Thymus (tissue), 11 donors: ENCODE results near the gene SIVA1. TPM values are rescaled to one million over a fixed set of nuclear protein-coding genes. Genes with fewer than 3 reads are reported as not detected.

Experiments
- DNase-seq, 9 donors: peaks; one replicate each; pipeline ENCODE4 v3.0.0-alpha.2; 2013; ENCODE audit warnings: low spot score in 9 of 9, low read depth in 6 of 9, missing footprints in 1 of 9
- H3K27ac ChIP-seq, 2 donors: one replicate each; pipeline ENCODE4 v1.5.1; 2013; ENCODE audit warnings: control low read depth in 1 of 2, low read depth in 1 of 2, low read length in 1 of 2, mild to moderate bottlenecking in 1 of 2, moderate library complexity in 1 of 2
- H3K27me3 ChIP-seq, 2 donors: one replicate each; pipeline ENCODE4 v1.5.1; 2013; ENCODE audit warnings: low read length in 1 of 2; ENCODE audit not compliant: control insufficient read depth in 2 of 2, insufficient read depth in 1 of 2
- H3K36me3 ChIP-seq, 2 donors: one replicate each; pipeline ENCODE4 v1.5.1; 2013; ENCODE audit warnings: low read length in 1 of 2, mild to moderate bottlenecking in 1 of 2, moderate library complexity in 1 of 2; ENCODE audit not compliant: control insufficient read depth in 2 of 2, insufficient read depth in 2 of 2
- H3K4me1 ChIP-seq, 2 donors: one replicate each; pipeline ENCODE4 v1.5.1; 2013; ENCODE audit warnings: low read length in 2 of 2; ENCODE audit not compliant: control insufficient read depth in 2 of 2, insufficient read depth in 2 of 2
- H3K4me3 ChIP-seq, 2 donors: one replicate each; pipeline ENCODE4 v1.5.1; 2013; ENCODE audit warnings: low read length in 2 of 2, control low read depth in 1 of 2, mild to moderate bottlenecking in 1 of 2
- H3K9me3 ChIP-seq, 2 donors: one replicate each; pipeline ENCODE4 v1.5.1; 2013; ENCODE audit warnings: low read length in 1 of 2, mild to moderate bottlenecking in 1 of 2; ENCODE audit not compliant: control insufficient read depth in 2 of 2, insufficient read depth in 1 of 2
- WGBS: extraction: QIAGEN DNeasy Blood & Tissue Kit; methylation state at CpG from one replicate; pipeline ENCODE4 v1.1.7; 2013; 5-methylcytosine and 5-hydroxymethylcytosine counted together
- polyA plus RNA-seq: library from polyadenylated mRNA; stranded (reverse); fragments of 200-250 nt; gene quantifications from one replicate; pipeline ENCODE4 v1.2.3, GENCODE V29; 2013
- total RNA-seq: library from RNA; stranded (reverse); fragments of 120-200 nt; gene quantifications from one replicate; pipeline ENCODE4 v1.2.4, GENCODE V29; 2013
- donor health status: healthy.

Gene SIVA1
- total and polyA plus RNA-seq, 2 donors: 143 to 308 TPM

DNA sequence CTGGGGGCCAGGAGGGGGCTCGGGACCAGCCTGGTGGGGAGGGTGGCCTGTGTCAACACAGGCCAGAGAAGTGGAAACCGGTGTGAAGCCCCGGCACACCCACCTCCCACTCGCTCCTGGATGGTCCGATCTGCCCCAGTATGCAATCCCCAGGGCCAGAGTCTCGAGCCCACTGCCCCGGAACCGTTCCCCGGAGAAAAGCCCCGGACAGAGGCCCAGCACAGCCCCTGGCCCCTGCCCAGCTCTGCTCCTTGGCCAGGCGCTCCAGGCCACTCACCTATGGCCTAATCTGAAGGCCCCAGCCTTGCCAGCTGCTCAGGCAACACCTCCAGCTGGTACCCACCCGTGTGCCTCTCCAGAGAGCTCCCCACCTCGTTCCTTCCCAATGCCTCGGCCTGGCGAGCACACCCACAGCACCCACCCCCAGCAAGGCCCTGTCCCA is 24.9 kb downstream of the SIVA1 start:
- no peak overlapping the region for H3K27ac ChIP-seq
- no peaks in the 10 kb centered on the region for H3K27me3 ChIP-seq
- no peak for DNase-seq
- peaks cover 32 to 78% of the 10 kb centered on the region in 2 donors for H3K36me3 ChIP-seq
- H3K9me3 ChIP-seq: peaks cover 0 to 13% of the 10 kb centered on the region in 2 donors
- no peak overlapping the region for H3K4me3 ChIP-seq
- WGBS: 96% methylated on average over 15 of the region's 15 CpGs
- H3K4me1 ChIP-seq: no peaks in the 10 kb centered on the region

DNA sequence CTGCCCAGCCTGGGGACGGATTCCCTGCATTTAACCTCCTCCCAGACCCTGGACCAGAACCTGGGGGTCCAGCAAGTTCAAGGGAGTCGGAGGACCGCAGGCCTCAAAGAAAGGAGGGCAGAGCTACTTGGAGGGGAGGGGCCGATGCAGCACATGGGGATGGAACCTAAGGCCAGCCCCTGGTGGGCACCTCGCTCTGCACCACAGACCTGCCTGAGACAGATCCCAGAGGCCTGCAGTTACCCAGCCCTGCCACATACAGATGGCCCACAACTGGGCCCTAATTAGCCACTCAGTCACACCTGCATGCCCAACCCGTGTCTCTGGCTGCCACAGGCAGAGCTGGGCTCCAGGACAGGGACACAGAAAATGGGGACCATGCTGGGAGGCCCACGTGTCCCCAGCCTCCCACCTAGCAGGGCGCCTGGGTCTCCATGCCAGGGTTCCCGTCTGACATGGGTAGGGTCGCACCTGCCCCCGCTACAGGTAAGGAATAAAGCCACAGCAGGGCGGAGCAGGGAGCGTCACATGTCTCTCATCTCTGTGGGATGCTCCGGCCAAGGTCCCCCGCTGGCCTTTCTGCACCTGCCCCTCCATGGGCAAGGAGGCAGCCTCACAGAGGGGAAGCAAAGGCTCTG is 25.9 kb downstream of the SIVA1 start:
- no peaks in the 10 kb centered on the region for H3K4me1 ChIP-seq
- H3K36me3 ChIP-seq: peaks cover 26 to 71% of the 10 kb centered on the region in 2 donors
- no peak for DNase-seq
- no peak overlapping the region for H3K4me3 ChIP-seq
- H3K27ac ChIP-seq: no peak overlapping the region
- no peaks in the 10 kb centered on the region for H3K27me3 ChIP-seq
- 94% methylated on average over 15 of the region's 15 CpGs for WGBS
- peaks cover 0 to 13% of the 10 kb centered on the region in 2 donors for H3K9me3 ChIP-seq

DNA sequence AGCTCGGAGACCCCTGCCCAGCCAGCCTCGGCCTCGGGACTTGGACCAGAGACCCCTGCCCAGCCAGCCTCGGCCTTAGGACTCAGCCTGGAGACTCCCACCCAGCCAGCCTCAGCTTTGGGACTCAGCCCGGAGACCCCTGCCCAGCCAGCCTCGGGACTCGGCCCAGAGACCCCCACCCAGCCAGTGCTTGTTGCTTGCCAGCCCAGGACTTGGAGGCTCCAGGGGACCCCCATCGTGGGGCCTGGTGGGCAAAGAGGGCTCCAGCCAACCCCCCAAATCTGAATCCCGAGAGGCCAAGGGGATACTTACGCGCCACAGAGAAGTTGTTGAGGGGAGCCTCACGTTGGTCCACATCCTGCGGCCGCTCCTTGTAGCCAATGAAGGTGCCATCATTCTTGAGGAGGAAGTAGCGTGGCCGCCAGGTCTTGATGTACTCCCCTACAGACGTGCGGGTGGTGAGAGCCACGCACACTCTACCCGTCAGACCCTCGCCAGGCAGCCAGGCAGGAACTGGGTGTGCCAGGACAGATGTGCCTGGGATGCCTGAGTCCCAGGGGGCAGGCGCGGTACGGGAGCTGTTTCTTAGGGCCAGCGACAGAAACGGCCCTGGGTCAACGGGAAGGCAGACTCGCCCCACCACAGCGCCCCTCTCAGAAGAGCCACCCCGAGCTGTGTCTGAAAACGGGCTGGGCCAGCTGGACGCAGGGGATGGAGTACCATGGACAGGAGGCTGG is 27.0 kb downstream of the SIVA1 start:
- WGBS: 97% methylated on average over 32 of the region's 32 CpGs
- H3K36me3 ChIP-seq: peaks cover 26 to 72% of the 10 kb centered on the region in 2 donors
- no peaks in the 10 kb centered on the region for H3K27me3 ChIP-seq
- H3K4me3 ChIP-seq: no peak overlapping the region
- no peak overlapping the region for H3K27ac ChIP-seq
- DNase-seq: no peak
- H3K9me3 ChIP-seq: peaks cover 0 to 13% of the 10 kb centered on the region in 2 donors
- no peaks in the 10 kb centered on the region for H3K4me1 ChIP-seq

DNA sequence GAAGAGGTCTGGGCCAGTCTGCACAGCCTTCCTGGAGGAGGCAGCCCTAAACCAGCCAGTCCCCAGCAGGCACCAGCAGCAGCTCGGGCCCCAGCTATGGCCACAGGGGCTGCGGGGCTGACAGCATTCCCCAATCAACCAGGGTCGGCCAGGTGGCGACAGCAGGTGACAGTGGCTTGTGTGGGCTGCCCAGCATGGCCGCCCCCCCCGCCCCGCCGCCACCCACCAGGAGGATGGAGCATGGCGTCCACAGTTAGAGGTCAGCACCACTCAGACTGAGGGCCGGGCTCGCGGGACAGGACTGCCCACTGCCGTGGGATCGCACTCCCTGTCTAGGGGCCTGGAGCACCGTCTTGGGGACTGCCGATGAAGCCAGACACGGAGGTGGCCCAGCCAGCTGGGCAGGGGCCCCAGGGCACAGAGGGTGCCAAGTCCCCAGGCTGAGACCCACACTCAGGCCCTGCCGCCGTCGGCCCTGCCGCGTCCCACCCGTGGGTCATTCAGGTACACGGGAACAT is 27.6 kb downstream of the SIVA1 start:
- DNase-seq: no peak
- Histone ChIP-seq H3K27ac (no peak overlapping the region), H3K4me3 (no peak overlapping the region), H3K36me3 (peaks cover 20 to 77% of the 10 kb centered on the region in 2 donors), H3K27me3 (no peaks in the 10 kb centered on the region), H3K4me1 (no peaks in the 10 kb centered on the region), H3K9me3 (peaks cover 0 to 13% of the 10 kb centered on the region in 2 donors)
- 97% methylated on average over 24 of the region's 24 CpGs for WGBS

DNA sequence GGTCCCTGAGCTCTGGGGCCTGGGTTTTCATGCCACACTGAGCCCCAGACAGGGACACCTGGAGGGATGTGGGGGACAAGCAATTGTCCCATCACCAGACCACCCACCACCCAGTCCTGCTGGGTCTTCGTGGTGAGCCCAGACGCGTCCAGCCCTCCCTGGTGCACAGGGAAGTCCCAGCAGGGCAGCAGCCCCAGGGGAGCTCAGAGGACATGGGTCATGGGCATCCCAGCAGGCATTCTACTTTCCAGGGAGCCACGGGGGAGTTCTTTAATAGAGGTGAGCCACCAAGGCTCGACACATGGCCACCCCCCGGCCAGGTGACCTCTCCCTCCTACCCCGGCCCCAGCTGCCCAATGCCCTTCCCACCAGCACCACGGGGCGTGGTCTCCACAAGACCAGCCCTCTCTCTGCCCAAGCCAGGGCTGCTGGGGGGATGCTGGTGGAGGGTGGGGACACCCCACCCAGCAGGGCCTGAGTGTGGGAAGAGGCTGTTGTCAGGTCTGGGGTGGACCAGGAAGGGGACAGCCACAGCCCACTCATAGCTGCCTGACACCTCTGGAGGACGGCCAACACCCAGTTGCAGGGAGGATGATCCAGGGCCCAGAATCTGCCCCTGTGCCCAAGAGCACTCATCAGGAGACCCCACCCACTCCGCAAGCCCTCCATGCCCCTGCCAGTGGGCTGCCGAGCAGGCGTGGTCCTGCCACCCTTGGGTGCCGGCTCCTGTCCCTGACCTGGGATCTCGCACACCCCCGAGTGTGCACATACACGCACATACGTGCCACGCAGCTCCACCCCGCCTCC is 28.5 kb downstream of the SIVA1 start:
- no peaks in the 10 kb centered on the region for H3K27me3 ChIP-seq
- no peak overlapping the region for H3K27ac ChIP-seq
- H3K36me3 ChIP-seq: peaks cover 14 to 78% of the 10 kb centered on the region in 2 donors
- no peaks in the 10 kb centered on the region for H3K4me1 ChIP-seq
- peaks cover 0 to 13% of the 10 kb centered on the region in 2 donors for H3K9me3 ChIP-seq
- DNase-seq: no peak
- WGBS: 97% methylated on average over 20 of the region's 20 CpGs
- H3K4me3 ChIP-seq: no peak overlapping the region

DNA sequence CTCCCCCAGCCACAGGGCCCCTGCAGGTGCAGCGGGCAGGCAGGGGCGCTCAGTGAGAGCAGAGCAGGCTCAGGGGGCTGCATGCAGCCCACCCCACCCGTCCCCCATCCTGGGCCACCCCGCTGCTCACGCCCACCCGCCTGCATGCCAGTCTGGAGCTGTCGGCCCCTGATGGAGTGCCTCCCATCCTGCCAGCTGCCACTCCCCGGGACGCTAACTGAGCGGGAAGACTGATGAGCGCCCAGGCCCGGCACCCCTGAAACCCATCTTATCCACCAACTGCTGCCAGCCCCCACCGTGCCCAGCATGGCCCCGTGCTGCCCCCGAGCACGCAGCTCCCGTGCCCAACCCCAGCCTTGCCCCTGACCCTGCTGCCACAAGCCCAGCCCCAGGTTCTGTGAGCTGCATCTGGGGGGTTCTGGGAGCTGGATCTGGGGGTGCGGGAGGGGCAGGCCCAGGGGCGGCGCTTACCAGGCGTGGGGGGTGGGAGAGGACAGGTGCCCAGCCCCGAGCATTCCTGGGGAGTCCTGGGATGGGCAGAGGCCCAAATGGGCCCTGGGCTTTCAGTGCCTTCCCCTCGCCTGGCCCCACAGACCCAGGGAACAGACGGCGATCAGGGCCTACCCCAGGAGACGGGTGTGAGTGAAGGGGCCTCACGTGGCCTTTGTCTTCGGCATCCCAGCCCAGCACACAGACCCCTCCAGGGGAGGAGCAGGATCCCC is 29.3 kb downstream of the SIVA1 start:
- no peak overlapping the region for H3K27ac ChIP-seq
- WGBS: 94% methylated on average over 28 of the region's 28 CpGs
- H3K4me3 ChIP-seq: no peak overlapping the region
- peaks cover 0 to 6% of the 10 kb centered on the region in 2 donors for H3K9me3 ChIP-seq
- H3K27me3 ChIP-seq: no peaks in the 10 kb centered on the region
- no peak for DNase-seq
- H3K4me1 ChIP-seq: no peaks in the 10 kb centered on the region
- H3K36me3 ChIP-seq: peaks cover 9 to 70% of the 10 kb centered on the region in 2 donors

DNA sequence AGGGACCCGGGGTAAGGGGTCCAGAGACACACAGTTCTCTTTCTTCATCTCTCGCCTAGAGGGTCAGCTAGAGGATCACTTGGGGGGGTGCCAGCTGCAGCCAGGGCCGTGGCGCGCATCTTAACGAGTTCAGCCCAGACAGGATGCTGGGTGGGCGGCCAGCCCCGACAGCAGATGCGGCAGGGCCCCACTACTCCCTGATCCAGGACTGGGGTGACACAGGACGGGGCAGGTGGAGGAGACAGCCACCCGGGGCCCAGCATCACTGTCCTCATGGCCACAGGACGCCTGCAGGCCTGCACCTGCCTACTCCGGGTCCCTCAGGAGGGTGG is 29.8 kb downstream of the SIVA1 start:
- Histone ChIP-seq H3K27me3 (no peaks in the 10 kb centered on the region), H3K9me3 (peaks cover 0 to 1% of the 10 kb centered on the region in 2 donors), H3K4me3 (no peak overlapping the region), H3K27ac (no peak overlapping the region), H3K36me3 (peaks cover 9 to 71% of the 10 kb centered on the region in 2 donors), H3K4me1 (no peaks in the 10 kb centered on the region)
- DNase-seq: no peak
- 96% methylated on average over 13 of the region's 13 CpGs for WGBS

DNA sequence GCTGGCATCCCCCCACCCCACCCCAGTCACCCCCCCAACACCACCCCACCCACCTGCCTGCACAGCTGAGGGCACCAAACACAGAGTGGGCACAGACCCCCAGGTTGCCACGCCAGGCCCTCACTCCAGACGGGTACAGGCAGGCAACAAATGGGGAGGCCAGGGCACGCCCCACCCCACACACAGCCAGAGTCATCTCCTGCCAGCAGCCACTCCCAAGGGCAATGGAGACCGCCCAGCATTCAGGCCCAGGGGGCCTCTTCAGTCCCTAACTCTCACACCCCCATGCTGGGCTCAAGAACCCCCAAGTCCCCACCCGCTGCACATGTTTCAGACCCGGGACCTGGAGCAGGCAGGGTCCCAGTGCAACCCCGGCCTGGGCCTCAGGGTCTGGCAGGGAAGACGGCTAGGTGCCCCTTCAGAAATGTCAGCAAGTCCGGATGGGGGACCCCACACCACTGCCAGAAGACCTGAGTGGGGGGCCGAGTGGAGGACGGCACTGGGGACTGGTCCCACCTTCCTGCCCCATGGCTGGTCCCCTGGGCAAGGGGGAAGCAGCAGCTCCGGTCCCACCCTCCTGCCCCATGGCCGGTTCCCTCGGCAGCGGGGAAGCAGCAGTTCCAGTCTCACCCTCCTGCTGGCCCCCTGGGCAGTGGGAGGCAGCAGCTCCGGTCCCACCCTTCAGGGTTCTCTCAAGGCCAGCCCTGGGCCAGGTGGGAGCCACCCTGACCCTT is 30.7 kb downstream of the SIVA1 start:
- DNase-seq: no peak
- WGBS: 96% methylated on average over 16 of the region's 16 CpGs
- Histone ChIP-seq H3K4me1 (no peaks in the 10 kb centered on the region), H3K27me3 (no peaks in the 10 kb centered on the region), H3K36me3 (peaks cover 16 to 74% of the 10 kb centered on the region in 2 donors), H3K27ac (no peak overlapping the region), H3K9me3 (no peaks in the 10 kb centered on the region), H3K4me3 (no peak overlapping the region)
